Measurements from ENCODE around the gene CIRBP. TPM values are rescaled to one million over a fixed set of nuclear protein-coding genes. Genes with fewer than 3 reads are reported as not detected.
A peak's percentile ranks its signal among the peaks of the same experiment; 100 is the strongest.

Gene CIRBP
- total and polyA plus RNA-seq, 9 of the 15 experiments (the other 6 are each of a cell fraction or from before 2014, with no cell fraction given): 20.5 to 327 (median 176) TPM

GRCh38 chr19:1264801-1265614, 4.1 kb upstream of the CIRBP start (continued):
- TF ChIP-seq GMEB1 (CRISPR knock-in tag; IDR thresholded peaks at IDR 0.05) (no peak), ZSCAN32 (CRISPR knock-in tag; IDR thresholded peaks at IDR 0.05) (no peak), EP300 (IDR thresholded peaks at IDR 0.05; ENCODE audit: low read length) (0 out of 2 replicates have a peak, but pooled peaks have one; percentile 17), THRA (IDR thresholded peaks at IDR 0.05) (no peak), KLF16 (IDR thresholded peaks at IDR 0.05) (no peak), EWSR1 (IDR thresholded peaks at IDR 0.05; ENCODE audit: borderline replicate concordance, low read depth, partially characterized antibody) (no peak), BRCA1 (IDR thresholded peaks at IDR 0.05) (no peak), BRCA1 (CRISPR knock-in tag; IDR thresholded peaks at IDR 0.05) (no peak), HCFC1 (IDR thresholded peaks at IDR 0.05; ENCODE audit: low read depth, low read length) (no peak), MEF2A (IDR thresholded peaks at IDR 0.05; ENCODE audit: control insufficient read depth, low read depth, low read length) (no peak), HMG20A (CRISPR knock-in tag; conservative IDR thresholded peaks at IDR 0.05) (no peak), CHCHD3 (CRISPR knock-in tag; IDR thresholded peaks at IDR 0.05) (no peak), ZNF23 (CRISPR knock-in tag; IDR thresholded peaks at IDR 0.05) (no peak)
- TF ChIP-seq, protein P1, sequence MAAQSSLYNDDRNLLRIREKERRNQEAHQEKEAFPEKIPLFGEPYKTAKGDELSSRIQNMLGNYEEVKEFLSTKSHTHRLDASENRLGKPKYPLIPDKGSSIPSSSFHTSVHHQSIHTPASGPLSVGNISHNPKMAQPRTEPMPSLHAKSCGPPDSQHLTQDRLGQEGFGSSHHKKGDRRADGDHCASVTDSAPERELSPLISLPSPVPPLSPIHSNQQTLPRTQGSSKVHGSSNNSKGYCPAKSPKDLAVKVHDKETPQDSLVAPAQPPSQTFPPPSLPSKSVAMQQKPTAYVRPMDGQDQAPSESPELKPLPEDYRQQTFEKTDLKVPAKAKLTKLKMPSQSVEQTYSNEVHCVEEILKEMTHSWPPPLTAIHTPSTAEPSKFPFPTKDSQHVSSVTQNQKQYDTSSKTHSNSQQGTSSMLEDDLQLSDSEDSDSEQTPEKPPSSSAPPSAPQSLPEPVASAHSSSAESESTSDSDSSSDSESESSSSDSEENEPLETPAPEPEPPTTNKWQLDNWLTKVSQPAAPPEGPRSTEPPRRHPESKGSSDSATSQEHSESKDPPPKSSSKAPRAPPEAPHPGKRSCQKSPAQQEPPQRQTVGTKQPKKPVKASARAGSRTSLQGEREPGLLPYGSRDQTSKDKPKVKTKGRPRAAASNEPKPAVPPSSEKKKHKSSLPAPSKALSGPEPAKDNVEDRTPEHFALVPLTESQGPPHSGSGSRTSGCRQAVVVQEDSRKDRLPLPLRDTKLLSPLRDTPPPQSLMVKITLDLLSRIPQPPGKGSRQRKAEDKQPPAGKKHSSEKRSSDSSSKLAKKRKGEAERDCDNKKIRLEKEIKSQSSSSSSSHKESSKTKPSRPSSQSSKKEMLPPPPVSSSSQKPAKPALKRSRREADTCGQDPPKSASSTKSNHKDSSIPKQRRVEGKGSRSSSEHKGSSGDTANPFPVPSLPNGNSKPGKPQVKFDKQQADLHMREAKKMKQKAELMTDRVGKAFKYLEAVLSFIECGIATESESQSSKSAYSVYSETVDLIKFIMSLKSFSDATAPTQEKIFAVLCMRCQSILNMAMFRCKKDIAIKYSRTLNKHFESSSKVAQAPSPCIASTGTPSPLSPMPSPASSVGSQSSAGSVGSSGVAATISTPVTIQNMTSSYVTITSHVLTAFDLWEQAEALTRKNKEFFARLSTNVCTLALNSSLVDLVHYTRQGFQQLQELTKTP (IDR thresholded peaks at IDR 0.05; ENCODE audit: low read depth in 1 of 2, partially characterized antibody in 2 of 2): no peak
- TF ChIP-seq, protein P2, sequence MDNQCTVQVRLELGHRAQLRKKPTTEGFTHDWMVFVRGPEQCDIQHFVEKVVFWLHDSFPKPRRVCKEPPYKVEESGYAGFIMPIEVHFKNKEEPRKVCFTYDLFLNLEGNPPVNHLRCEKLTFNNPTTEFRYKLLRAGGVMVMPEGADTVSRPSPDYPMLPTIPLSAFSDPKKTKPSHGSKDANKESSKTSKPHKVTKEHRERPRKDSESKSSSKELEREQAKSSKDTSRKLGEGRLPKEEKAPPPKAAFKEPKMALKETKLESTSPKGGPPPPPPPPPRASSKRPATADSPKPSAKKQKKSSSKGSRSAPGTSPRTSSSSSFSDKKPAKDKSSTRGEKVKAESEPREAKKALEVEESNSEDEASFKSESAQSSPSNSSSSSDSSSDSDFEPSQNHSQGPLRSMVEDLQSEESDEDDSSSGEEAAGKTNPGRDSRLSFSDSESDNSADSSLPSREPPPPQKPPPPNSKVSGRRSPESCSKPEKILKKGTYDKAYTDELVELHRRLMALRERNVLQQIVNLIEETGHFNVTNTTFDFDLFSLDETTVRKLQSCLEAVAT (IDR thresholded peaks at IDR 0.05): peak in 1 of 2 experiments; percentile 46; a peak in 2 of 4 replicates
- TF ChIP-seq, protein P3, sequence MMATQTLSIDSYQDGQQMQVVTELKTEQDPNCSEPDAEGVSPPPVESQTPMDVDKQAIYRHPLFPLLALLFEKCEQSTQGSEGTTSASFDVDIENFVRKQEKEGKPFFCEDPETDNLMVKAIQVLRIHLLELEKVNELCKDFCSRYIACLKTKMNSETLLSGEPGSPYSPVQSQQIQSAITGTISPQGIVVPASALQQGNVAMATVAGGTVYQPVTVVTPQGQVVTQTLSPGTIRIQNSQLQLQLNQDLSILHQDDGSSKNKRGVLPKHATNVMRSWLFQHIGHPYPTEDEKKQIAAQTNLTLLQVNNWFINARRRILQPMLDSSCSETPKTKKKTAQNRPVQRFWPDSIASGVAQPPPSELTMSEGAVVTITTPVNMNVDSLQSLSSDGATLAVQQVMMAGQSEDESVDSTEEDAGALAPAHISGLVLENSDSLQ (IDR thresholded peaks at IDR 0.05): no peak

All from K562 (cell line).